SK-N-SH (cell line): ENCODE measurements around the gene PCK2. TPM values are rescaled to one million over a fixed set of nuclear protein-coding genes. Genes with fewer than 3 reads are reported as not detected.

ENCODE experiments used
- CHD2 ChIP-seq: fragments of 150-350 bp; IDR thresholded peaks from 2 replicates; pipeline ENCODE4 v1.6.1; 2018; ENCODE audit warnings: low read length; ENCODE audit not compliant: partially characterized antibody
- ELF1 ChIP-seq: IDR thresholded peaks from 2 replicates; pipeline ENCODE4 v1.4.0; 2012
- FOXJ3 ChIP-seq: sonication (generic); formaldehyde crosslinking; IDR thresholded peaks from 2 replicates; pipeline ENCODE4 v1.5.1; 2020; ENCODE audit warnings: mild to moderate bottlenecking, missing genetic modification reagents
- GABPA ChIP-seq: IDR thresholded peaks from 2 replicates; pipeline ENCODE4 v1.4.0; 2012; ENCODE audit warnings: low read depth, mild to moderate bottlenecking
- MEF2A ChIP-seq: IDR thresholded peaks from 2 replicates; pipeline ENCODE4 v1.4.0; 2012; ENCODE audit warnings: low read depth, borderline replicate concordance
- MXI1 ChIP-seq: IDR thresholded peaks from 2 replicates; pipeline ENCODE4 v1.6.1; 2012; ENCODE audit warnings: mild to moderate bottlenecking, low read depth, low read length, improper control_type of control experiment
- RAD21 ChIP-seq: IDR thresholded peaks from 2 replicates; pipeline ENCODE4 v1.6.1; 2012; ENCODE audit warnings: mild to moderate bottlenecking, low read length
- RCOR1 ChIP-seq: fragments of 150-350 bp; IDR thresholded peaks from 2 replicates; pipeline ENCODE4 v1.6.1; 2017; ENCODE audit warnings: antibody characterized with exemption, low read length
- RFX5 ChIP-seq: IDR thresholded peaks from 2 replicates; pipeline ENCODE4 v1.6.1; 2012; ENCODE audit warnings: mild to moderate bottlenecking, improper control_type of control experiment, low read length
- SIN3A ChIP-seq: IDR thresholded peaks from 2 replicates; pipeline ENCODE4 v1.6.1; 2012; ENCODE audit warnings: low read depth, mild to moderate bottlenecking, low read length, moderate library complexity, borderline replicate concordance
- SMC3 ChIP-seq: IDR thresholded peaks from 2 replicates; pipeline ENCODE4 v1.6.1; 2012; ENCODE audit warnings: low read depth, low read length, improper control_type of control experiment
- polyA plus RNA-seq, 3 experiments: library from polyadenylated mRNA; depleted of rRNA; stranded (reverse); fragments of >200 nt; gene quantifications; 2 replicates each; pipeline ENCODE4 v1.2.3, GENCODE V29; 2012
- TF ChIP-seq, protein P1 (sequence below): fragments of 200-600 bp; sonication (generic); IDR thresholded peaks from 2 replicates; pipeline ENCODE4 v1.6.1; 2017; ENCODE audit warnings: antibody characterized with exemption, mild to moderate bottlenecking, moderate library complexity
- TF ChIP-seq, protein P2 (sequence below): IDR thresholded peaks from 2 replicates; pipeline ENCODE4; 2012
- TF ChIP-seq, protein P3 (sequence below): fragments of 150-350 bp; IDR thresholded peaks from 2 replicates; pipeline ENCODE4 v1.6.1; 2017; ENCODE audit warnings: antibody characterized with exemption, low read length, low read depth, borderline replicate concordance
- TF ChIP-seq, protein P4 (sequence below): fragments of 150-350 bp; IDR thresholded peaks from 2 replicates; pipeline ENCODE4 v1.6.1; 2016; ENCODE audit warnings: mild to moderate bottlenecking, low read depth, low read length

The PCK2 gene
- polyA plus RNA-seq, 1 of the 3 experiments (the other 2 are of a cell fraction): 16.6 TPM

DNA sequence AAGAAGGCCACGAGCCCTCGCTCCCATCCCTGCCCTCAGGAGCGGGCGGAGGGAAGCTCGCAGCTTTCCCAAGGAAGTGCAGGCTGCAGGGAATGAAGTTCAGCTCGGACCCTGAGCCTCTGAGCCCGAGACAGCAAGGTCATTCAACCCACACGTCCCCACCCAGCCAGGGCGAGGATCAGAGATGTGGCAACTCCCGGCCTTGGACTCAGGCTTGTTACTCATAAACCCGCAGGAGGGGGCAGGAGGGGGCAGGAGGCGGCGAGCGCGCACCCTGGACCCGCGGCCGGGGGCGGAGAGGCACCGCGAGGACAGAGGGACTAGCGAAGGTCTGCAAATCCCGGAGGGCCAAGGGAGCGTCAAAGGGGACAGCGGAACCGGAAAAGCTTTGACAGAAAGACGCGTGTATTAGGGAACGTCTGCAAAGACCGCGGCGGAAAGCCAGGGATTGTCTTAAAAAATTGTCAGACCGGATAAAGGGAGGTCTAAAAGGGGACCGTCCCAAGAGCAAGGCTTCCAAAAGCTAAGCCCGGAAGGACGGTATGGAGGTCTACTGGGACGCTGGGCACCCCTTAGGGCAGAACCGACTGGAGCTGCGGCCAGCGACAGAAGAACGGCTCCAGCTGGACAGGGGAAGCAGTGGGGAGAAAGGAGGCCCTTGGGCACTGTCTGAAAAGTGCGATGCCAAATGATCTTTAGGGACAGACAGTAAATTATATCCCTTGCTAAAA is 19.9 kb downstream of the PCK2 start (continued):
- TF ChIP-seq SIN3A: no peak; the same call in 1 of the 2 replicates
- no peak for TF ChIP-seq RFX5
- TF ChIP-seq, protein P1, sequence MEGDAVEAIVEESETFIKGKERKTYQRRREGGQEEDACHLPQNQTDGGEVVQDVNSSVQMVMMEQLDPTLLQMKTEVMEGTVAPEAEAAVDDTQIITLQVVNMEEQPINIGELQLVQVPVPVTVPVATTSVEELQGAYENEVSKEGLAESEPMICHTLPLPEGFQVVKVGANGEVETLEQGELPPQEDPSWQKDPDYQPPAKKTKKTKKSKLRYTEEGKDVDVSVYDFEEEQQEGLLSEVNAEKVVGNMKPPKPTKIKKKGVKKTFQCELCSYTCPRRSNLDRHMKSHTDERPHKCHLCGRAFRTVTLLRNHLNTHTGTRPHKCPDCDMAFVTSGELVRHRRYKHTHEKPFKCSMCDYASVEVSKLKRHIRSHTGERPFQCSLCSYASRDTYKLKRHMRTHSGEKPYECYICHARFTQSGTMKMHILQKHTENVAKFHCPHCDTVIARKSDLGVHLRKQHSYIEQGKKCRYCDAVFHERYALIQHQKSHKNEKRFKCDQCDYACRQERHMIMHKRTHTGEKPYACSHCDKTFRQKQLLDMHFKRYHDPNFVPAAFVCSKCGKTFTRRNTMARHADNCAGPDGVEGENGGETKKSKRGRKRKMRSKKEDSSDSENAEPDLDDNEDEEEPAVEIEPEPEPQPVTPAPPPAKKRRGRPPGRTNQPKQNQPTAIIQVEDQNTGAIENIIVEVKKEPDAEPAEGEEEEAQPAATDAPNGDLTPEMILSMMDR: no peak
- TF ChIP-seq FOXJ3 (CRISPR knock-in tag): no peak
- TF ChIP-seq, protein P2, sequence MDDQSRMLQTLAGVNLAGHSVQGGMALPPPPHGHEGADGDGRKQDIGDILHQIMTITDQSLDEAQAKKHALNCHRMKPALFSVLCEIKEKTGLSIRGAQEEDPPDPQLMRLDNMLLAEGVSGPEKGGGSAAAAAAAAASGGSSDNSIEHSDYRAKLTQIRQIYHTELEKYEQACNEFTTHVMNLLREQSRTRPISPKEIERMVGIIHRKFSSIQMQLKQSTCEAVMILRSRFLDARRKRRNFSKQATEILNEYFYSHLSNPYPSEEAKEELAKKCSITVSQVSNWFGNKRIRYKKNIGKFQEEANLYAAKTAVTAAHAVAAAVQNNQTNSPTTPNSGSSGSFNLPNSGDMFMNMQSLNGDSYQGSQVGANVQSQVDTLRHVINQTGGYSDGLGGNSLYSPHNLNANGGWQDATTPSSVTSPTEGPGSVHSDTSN: no peak
- TF ChIP-seq CHD2: peak; percentile 22
- TF ChIP-seq RCOR1: no peak
- TF ChIP-seq MEF2A: no peak
- TF ChIP-seq SMC3: no peak
- TF ChIP-seq, protein P3, sequence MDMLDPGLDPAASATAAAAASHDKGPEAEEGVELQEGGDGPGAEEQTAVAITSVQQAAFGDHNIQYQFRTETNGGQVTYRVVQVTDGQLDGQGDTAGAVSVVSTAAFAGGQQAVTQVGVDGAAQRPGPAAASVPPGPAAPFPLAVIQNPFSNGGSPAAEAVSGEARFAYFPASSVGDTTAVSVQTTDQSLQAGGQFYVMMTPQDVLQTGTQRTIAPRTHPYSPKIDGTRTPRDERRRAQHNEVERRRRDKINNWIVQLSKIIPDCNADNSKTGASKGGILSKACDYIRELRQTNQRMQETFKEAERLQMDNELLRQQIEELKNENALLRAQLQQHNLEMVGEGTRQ: no peak
- TF ChIP-seq RAD21: no peak
- TF ChIP-seq MXI1: peak; percentile 86
- peak; percentile 78 for TF ChIP-seq GABPA
- TF ChIP-seq ELF1: peak; percentile 59; the same call in 1 of the 2 replicates
- TF ChIP-seq, protein P4, sequence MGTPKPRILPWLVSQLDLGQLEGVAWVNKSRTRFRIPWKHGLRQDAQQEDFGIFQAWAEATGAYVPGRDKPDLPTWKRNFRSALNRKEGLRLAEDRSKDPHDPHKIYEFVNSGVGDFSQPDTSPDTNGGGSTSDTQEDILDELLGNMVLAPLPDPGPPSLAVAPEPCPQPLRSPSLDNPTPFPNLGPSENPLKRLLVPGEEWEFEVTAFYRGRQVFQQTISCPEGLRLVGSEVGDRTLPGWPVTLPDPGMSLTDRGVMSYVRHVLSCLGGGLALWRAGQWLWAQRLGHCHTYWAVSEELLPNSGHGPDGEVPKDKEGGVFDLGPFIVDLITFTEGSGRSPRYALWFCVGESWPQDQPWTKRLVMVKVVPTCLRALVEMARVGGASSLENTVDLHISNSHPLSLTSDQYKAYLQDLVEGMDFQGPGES: peak; percentile 53
